SK-N-SH treated with all-trans-retinoic acid at 6 μM for 48 hours (cell line): ENCODE data around the gene NRF1.

Experiments used
- ARNTL ChIP-seq: fragments of 450-650 bp; formaldehyde crosslinking; IDR thresholded peaks from 2 replicates; pipeline ENCODE4 v1.5.0; 2020; ENCODE audit warnings: low read depth, mild to moderate bottlenecking, moderate library complexity, borderline replicate concordance
- ESRRG ChIP-seq: fragments of 250-450 bp; sonication (Bioruptor Pico); IDR thresholded peaks from 2 replicates; pipeline ENCODE4 v1.6.1; 2021; ENCODE audit warnings: mild to moderate bottlenecking
- RARB ChIP-seq: fragments of 250-450 bp; sonication (Bioruptor Pico); IDR thresholded peaks from 2 replicates; pipeline ENCODE4 v1.8.0; 2021; ENCODE audit warnings: mild to moderate bottlenecking, moderate library complexity
- ZFP3 ChIP-seq: fragments of 250-450 bp; sonication (Bioruptor Pico); IDR thresholded peaks from 2 replicates; pipeline ENCODE4 v1.5.0; 2020; ENCODE audit warnings: mild to moderate bottlenecking, moderate library complexity
- ZFP30 ChIP-seq: fragments of 450-650 bp; formaldehyde crosslinking; IDR thresholded peaks from 2 replicates; pipeline ENCODE4 v1.5.0; 2022; ENCODE audit warnings: mild to moderate bottlenecking, moderate library complexity
- ZNF70 ChIP-seq: fragments of 450-650 bp; formaldehyde crosslinking; IDR thresholded peaks from 2 replicates; pipeline ENCODE4 v1.5.0; 2020; ENCODE audit warnings: mild to moderate bottlenecking, moderate library complexity

- no peak for TF ChIP-seq ARNTL (CRISPR knock-in tag)
- no peak for TF ChIP-seq ZFP30 (CRISPR knock-in tag)
- no peak for TF ChIP-seq ZFP3 (CRISPR knock-in tag)
- no peak for TF ChIP-seq RARB (CRISPR knock-in tag)
- TF ChIP-seq ZNF70 (CRISPR knock-in tag): no peak
- no peak for TF ChIP-seq ESRRG (CRISPR knock-in tag)
These were observed 66.3 kb downstream of the NRF1 start for GRCh38 chr7:129677796-129678195.
